GM12891 (cell line): ENCODE results near the gene ARHGAP15.

Experiments
- DNase-seq: peaks from one replicate; pipeline ENCODE4 v3.0.0; 2011; ENCODE audit warnings: low spot score; ENCODE audit not compliant: insufficient read length
- FAIRE-seq: peaks from 2 replicates; lab custom pipeline; 2011; peaks lifted over from hg19 to GRCh38; lab: Jason Lieb, UNC
- PAX5 ChIP-seq: IDR thresholded peaks from 2 replicates; pipeline ENCODE4 v1.6.1; 2011; ENCODE audit warnings: low read length, moderate library complexity, mild to moderate bottlenecking; ENCODE audit not compliant: insufficient read depth, severe bottlenecking
- POLR2A ChIP-seq: IDR thresholded peaks from 2 replicates; pipeline ENCODE4 v1.6.1; 2011; ENCODE audit warnings: low read depth, low read length, control low read depth
- POLR2AphosphoS5 ChIP-seq: IDR thresholded peaks from 2 replicates; pipeline ENCODE4 v1.6.1; 2011; ENCODE audit warnings: low read depth, low read length, control low read depth
- POU2F2 ChIP-seq: IDR thresholded peaks from 2 replicates; pipeline ENCODE4 v1.6.1; 2011; ENCODE audit warnings: low read depth, mild to moderate bottlenecking, control low read depth, low read length, moderate library complexity
- SPI1 ChIP-seq: IDR thresholded peaks from 2 replicates; pipeline ENCODE4 v1.6.1; 2011; ENCODE audit warnings: low read depth, low read length, control low read depth
- TAF1 ChIP-seq: IDR thresholded peaks from 2 replicates; pipeline ENCODE4 v1.6.1; 2011; ENCODE audit warnings: low read depth, low read length, control low read depth

ARHGAP15 gene

GRCh38 chr2:143361346-143361745 lies 232.1 kb downstream of the ARHGAP15 start:
- TF ChIP-seq POLR2A (no peak), POLR2AphosphoS5 (no peak), POU2F2 (no peak), TAF1 (no peak), PAX5 (no peak), SPI1 (no peak)
- DNase-seq: no peak

GRCh38 chr2:143371616-143372015 lies 242.4 kb downstream of the ARHGAP15 start:
- DNase-seq: no peak
- TF ChIP-seq POU2F2 (no peak), TAF1 (no peak), PAX5 (no peak), POLR2AphosphoS5 (no peak), SPI1 (no peak), POLR2A (no peak)
- no peak for FAIRE-seq

More at GRCh38 chr2:143361346-143361745, 232.1 kb downstream of the ARHGAP15 start:
- no peak for FAIRE-seq

GRCh38 chr2:143375384-143375880 lies 246.2 kb downstream of the ARHGAP15 start:
- TF ChIP-seq SPI1 (no peak), POU2F2 (no peak), PAX5 (no peak), POLR2A (no peak)
- no peak for FAIRE-seq
- no peak for DNase-seq

GRCh38 chr2:143378996-143379395 lies 249.8 kb downstream of the ARHGAP15 start:
- TF ChIP-seq POLR2AphosphoS5 (no peak), TAF1 (no peak), SPI1 (no peak), POLR2A (no peak), POU2F2 (no peak), PAX5 (no peak)
- DNase-seq: no peak

GRCh38 chr2:143379955-143380354 lies 250.7 kb downstream of the ARHGAP15 start:
- no peak for DNase-seq
- no peak for FAIRE-seq
- no peak for TF ChIP-seq POLR2AphosphoS5
- no peak for TF ChIP-seq POLR2A
- no peak for TF ChIP-seq SPI1

More at GRCh38 chr2:143378996-143379395, 249.8 kb downstream of the ARHGAP15 start:
- FAIRE-seq: no peak

- FAIRE-seq (no peak), DNase-seq (no peak)
- TF ChIP-seq POU2F2 (no peak), POLR2A (no peak), PAX5 (no peak), TAF1 (no peak), SPI1 (no peak), POLR2AphosphoS5 (no peak)
These were observed 253.4 kb downstream of the ARHGAP15 start for GRCh38 chr2:143382573-143382972.

GRCh38 chr2:143383016-143383415 lies 253.8 kb downstream of the ARHGAP15 start:
- TF ChIP-seq POLR2AphosphoS5: no peak
- no peak for TF ChIP-seq POU2F2
- no peak for TF ChIP-seq SPI1
- no peak for TF ChIP-seq PAX5
- TF ChIP-seq TAF1: no peak
- TF ChIP-seq POLR2A: no peak
- FAIRE-seq: no peak

GRCh38 chr2:143384111-143384510 lies 254.9 kb downstream of the ARHGAP15 start:
- TF ChIP-seq PAX5: no peak
- TF ChIP-seq SPI1: no peak
- no peak for TF ChIP-seq POLR2A
- TF ChIP-seq TAF1: no peak
- TF ChIP-seq POLR2AphosphoS5: no peak
- TF ChIP-seq POU2F2: no peak
- DNase-seq (no peak), FAIRE-seq (no peak)

More at GRCh38 chr2:143383016-143383415, 253.8 kb downstream of the ARHGAP15 start:
- DNase-seq: no peak

GRCh38 chr2:143390171-143390570 lies 261.0 kb downstream of the ARHGAP15 start:
- FAIRE-seq (peak; percentile 26), DNase-seq (no peak)
- TF ChIP-seq SPI1 (no peak), POU2F2 (no peak), TAF1 (no peak), POLR2AphosphoS5 (no peak), PAX5 (no peak), POLR2A (no peak)

- no peak for FAIRE-seq
- DNase-seq: no peak
- no peak for TF ChIP-seq POU2F2
- TF ChIP-seq PAX5: no peak
- no peak for TF ChIP-seq SPI1
- TF ChIP-seq POLR2AphosphoS5: no peak
- TF ChIP-seq POLR2A: no peak
- TF ChIP-seq TAF1: no peak
These were observed 263.1 kb downstream of the ARHGAP15 start for GRCh38 chr2:143392358-143392757.
